PC-9 (cell line): ENCODE data around the gene CLIP1.

Source experiments
- CTCF ChIP-seq: fragments of 200-600 bp; sonication (generic); conservative IDR thresholded peaks from 2 replicates; pipeline ENCODE4 v1.6.1; 2017; ENCODE audit warnings: mixed run types, antibody characterized with exemption, mild to moderate bottlenecking, moderate library complexity
- EZH2 ChIP-seq: fragments of 200-600 bp; sonication (generic); IDR thresholded peaks from 2 replicates; pipeline ENCODE4 v1.8.0; 2017; ENCODE audit warnings: antibody characterized with exemption, low read depth

- TF ChIP-seq CTCF (no peak), EZH2 (no peak)
Measured at GRCh38 chr12:122392411-122392810, 30.1 kb downstream of the CLIP1 start.
